DOHH2 (cell line): ENCODE results near the gene PIN4.

Experiments used
- EZH2phosphoT487 ChIP-seq: fragments of 200-600 bp; sonication (generic); IDR thresholded peaks from 2 replicates; pipeline ENCODE4 v1.6.1; 2017; ENCODE audit warnings: borderline replicate concordance, mild to moderate bottlenecking, antibody characterized with exemption, low read length, moderate library complexity, mixed read lengths
- TF ChIP-seq, protein P1 (sequence below): fragments of 200-600 bp; sonication (generic); IDR thresholded peaks from one replicate; pipeline ENCODE4 v1.5.1; 2014; ENCODE audit warnings: antibody characterized with exemption, mild to moderate bottlenecking, low read depth, low read length; ENCODE audit not compliant: poor library complexity, severe bottlenecking

DNA sequence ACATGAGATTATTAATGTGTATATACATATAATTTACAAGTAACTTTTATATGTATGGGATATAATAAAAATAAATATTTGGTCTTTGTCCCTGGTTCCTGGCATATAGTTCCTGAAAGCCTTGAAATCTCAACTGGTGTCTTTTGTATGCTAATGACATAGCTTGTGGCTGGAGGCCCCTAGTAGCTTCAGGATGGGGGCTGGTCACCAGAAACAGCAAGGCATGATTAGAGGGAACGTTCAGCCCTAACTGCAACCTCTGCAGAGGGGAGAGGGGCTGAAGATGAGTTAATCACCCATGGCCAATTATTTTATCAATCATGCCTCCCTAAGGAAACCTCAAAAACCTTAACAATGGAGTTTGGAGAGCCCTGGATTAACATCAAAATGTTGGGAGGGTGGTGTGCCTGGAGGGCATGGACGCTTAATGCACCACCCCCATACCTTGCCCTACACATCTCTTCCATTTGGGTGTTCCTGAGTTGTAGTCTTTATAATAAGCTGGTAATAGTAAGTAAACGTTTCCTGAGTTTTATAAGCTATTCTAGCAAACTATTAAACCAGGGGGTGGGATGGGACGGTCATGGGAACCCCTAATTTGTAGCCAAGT is 21.3 kb downstream of the PIN4 start:
- TF ChIP-seq, protein P1, sequence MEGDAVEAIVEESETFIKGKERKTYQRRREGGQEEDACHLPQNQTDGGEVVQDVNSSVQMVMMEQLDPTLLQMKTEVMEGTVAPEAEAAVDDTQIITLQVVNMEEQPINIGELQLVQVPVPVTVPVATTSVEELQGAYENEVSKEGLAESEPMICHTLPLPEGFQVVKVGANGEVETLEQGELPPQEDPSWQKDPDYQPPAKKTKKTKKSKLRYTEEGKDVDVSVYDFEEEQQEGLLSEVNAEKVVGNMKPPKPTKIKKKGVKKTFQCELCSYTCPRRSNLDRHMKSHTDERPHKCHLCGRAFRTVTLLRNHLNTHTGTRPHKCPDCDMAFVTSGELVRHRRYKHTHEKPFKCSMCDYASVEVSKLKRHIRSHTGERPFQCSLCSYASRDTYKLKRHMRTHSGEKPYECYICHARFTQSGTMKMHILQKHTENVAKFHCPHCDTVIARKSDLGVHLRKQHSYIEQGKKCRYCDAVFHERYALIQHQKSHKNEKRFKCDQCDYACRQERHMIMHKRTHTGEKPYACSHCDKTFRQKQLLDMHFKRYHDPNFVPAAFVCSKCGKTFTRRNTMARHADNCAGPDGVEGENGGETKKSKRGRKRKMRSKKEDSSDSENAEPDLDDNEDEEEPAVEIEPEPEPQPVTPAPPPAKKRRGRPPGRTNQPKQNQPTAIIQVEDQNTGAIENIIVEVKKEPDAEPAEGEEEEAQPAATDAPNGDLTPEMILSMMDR, result no peak
- TF ChIP-seq EZH2phosphoT487, result no peak
